ENCODE data around the gene FOXL3.

Gene FOXL3

GRCh38 chr7:245574-246295 is 44.2 kb upstream of the FOXL3 start:
- DNase-seq = no peak
- WGBS (ENCODE audit: insufficient coverage) = 95% methylated on average over 36 of the region's 36 CpGs
- H3K9me3 ChIP-seq (ENCODE audit: control extremely low read depth in 1 of 5, control insufficient read depth in 4 of 5, insufficient read depth in 2 of 5, low read depth in 1 of 5, low read length in 4 of 5) = no peaks in the 10 kb centered on the region
- ChIA-PET POLR2A (no interaction called here), CTCF (no interaction called here)
- H3K27me3 ChIP-seq (replicated peaks in 2 of 5; ENCODE audit: control insufficient read depth in 4 of 5, insufficient read depth in 5 of 5, low read length in 4 of 5) = peaks cover 0 to 2% (median 0%) of the 10 kb centered on the region in 5 experiments
- H3K4me1 ChIP-seq (ENCODE audit: control extremely low read depth in 1 of 4, control insufficient read depth in 4 of 4, insufficient read depth in 4 of 4, low read length in 3 of 4) = peaks cover 0 to 4% (median under 1%) of the 10 kb centered on the region in 4 experiments
- no peak overlapping the region for H3K4me3 ChIP-seq (ENCODE audit: control insufficient read depth in 1 of 7, extremely low read depth in 1 of 7, insufficient read depth in 4 of 7, low read depth in 2 of 7, low read length in 6 of 7)
- no peaks in the 10 kb centered on the region for H3K36me3 ChIP-seq (ENCODE audit: control insufficient read depth in 4 of 4, insufficient read depth in 4 of 4, low read length in 3 of 4)
- no peak overlapping the region for H3K27ac ChIP-seq (ENCODE audit: insufficient read depth in 1 of 2, low read depth in 1 of 2, low read length in 2 of 2, poor library complexity in 1 of 2, severe bottlenecking in 2 of 2)

GRCh38 chr7:246451-246850 is 43.5 kb upstream of the FOXL3 start:
- DNase-seq = no peak
- no peaks in the 10 kb centered on the region for H3K9me3 ChIP-seq (ENCODE audit: control extremely low read depth in 1 of 5, control insufficient read depth in 4 of 5, insufficient read depth in 2 of 5, low read depth in 1 of 5, low read length in 4 of 5)
- WGBS (ENCODE audit: insufficient coverage) = 96% methylated on average over 22 of the region's 22 CpGs
- H3K27me3 ChIP-seq (replicated peaks in 2 of 5; ENCODE audit: control insufficient read depth in 4 of 5, insufficient read depth in 5 of 5, low read length in 4 of 5) = peaks cover 0 to 1% (median 0%) of the 10 kb centered on the region in 5 experiments
- no peaks in the 10 kb centered on the region for H3K36me3 ChIP-seq (ENCODE audit: control insufficient read depth in 4 of 4, insufficient read depth in 4 of 4, low read length in 3 of 4)
- ChIA-PET CTCF (no interaction called here), POLR2A (no interaction called here)
- no peak overlapping the region for H3K4me3 ChIP-seq (ENCODE audit: control insufficient read depth in 1 of 7, extremely low read depth in 1 of 7, insufficient read depth in 4 of 7, low read depth in 2 of 7, low read length in 6 of 7)
- no peak overlapping the region for H3K27ac ChIP-seq (ENCODE audit: insufficient read depth in 1 of 2, low read depth in 1 of 2, low read length in 2 of 2, poor library complexity in 1 of 2, severe bottlenecking in 2 of 2)
- H3K4me1 ChIP-seq (ENCODE audit: control extremely low read depth in 1 of 4, control insufficient read depth in 4 of 4, insufficient read depth in 4 of 4, low read length in 3 of 4) = no peaks in the 10 kb centered on the region

GRCh38 chr7:247181-247580 is 42.8 kb upstream of the FOXL3 start:
- Histone ChIP-seq H3K27ac (ENCODE audit: insufficient read depth in 1 of 2, low read depth in 1 of 2, low read length in 2 of 2, poor library complexity in 1 of 2, severe bottlenecking in 2 of 2) (no peak overlapping the region), H3K4me3 (ENCODE audit: control insufficient read depth in 1 of 7, extremely low read depth in 1 of 7, insufficient read depth in 4 of 7, low read depth in 2 of 7, low read length in 6 of 7) (no peak overlapping the region), H3K9me3 (ENCODE audit: control extremely low read depth in 1 of 5, control insufficient read depth in 4 of 5, insufficient read depth in 2 of 5, low read depth in 1 of 5, low read length in 4 of 5) (no peaks in the 10 kb centered on the region), H3K27me3 (replicated peaks in 2 of 5; ENCODE audit: control insufficient read depth in 4 of 5, insufficient read depth in 5 of 5, low read length in 4 of 5) (no peaks in the 10 kb centered on the region), H3K36me3 (ENCODE audit: control insufficient read depth in 4 of 4, insufficient read depth in 4 of 4, low read length in 3 of 4) (no peaks in the 10 kb centered on the region), H3K4me1 (ENCODE audit: control extremely low read depth in 1 of 4, control insufficient read depth in 4 of 4, insufficient read depth in 4 of 4, low read length in 3 of 4) (no peaks in the 10 kb centered on the region)
- no peak for DNase-seq
- POLR2A ChIA-PET = no interaction called here
- WGBS (ENCODE audit: insufficient coverage) = 98% methylated on average over 12 of the region's 12 CpGs
- CTCF ChIA-PET = no interaction called here

GRCh38 chr7:247636-248035 is 42.3 kb upstream of the FOXL3 start:
- Histone ChIP-seq H3K4me3 (ENCODE audit: control insufficient read depth in 1 of 7, extremely low read depth in 1 of 7, insufficient read depth in 4 of 7, low read depth in 2 of 7, low read length in 6 of 7) (no peak overlapping the region), H3K4me1 (ENCODE audit: control extremely low read depth in 1 of 4, control insufficient read depth in 4 of 4, insufficient read depth in 4 of 4, low read length in 3 of 4) (no peaks in the 10 kb centered on the region), H3K27me3 (replicated peaks in 2 of 5; ENCODE audit: control insufficient read depth in 4 of 5, insufficient read depth in 5 of 5, low read length in 4 of 5) (no peaks in the 10 kb centered on the region), H3K36me3 (ENCODE audit: control insufficient read depth in 4 of 4, insufficient read depth in 4 of 4, low read length in 3 of 4) (no peaks in the 10 kb centered on the region), H3K27ac (ENCODE audit: insufficient read depth in 1 of 2, low read depth in 1 of 2, low read length in 2 of 2, poor library complexity in 1 of 2, severe bottlenecking in 2 of 2) (no peak overlapping the region), H3K9me3 (ENCODE audit: control extremely low read depth in 1 of 5, control insufficient read depth in 4 of 5, insufficient read depth in 2 of 5, low read depth in 1 of 5, low read length in 4 of 5) (no peaks in the 10 kb centered on the region)
- no peak for DNase-seq
- WGBS (ENCODE audit: insufficient coverage) = 95% methylated on average over 14 of the region's 16 CpGs
- ChIA-PET POLR2A (no interaction called here), CTCF (no interaction called here)

- 94% methylated on average over 19 of the region's 20 CpGs for WGBS (ENCODE audit: insufficient coverage)
- H3K4me1 ChIP-seq (ENCODE audit: control extremely low read depth in 1 of 4, control insufficient read depth in 4 of 4, insufficient read depth in 4 of 4, low read length in 3 of 4) = no peaks in the 10 kb centered on the region
- DNase-seq = no peak
- H3K4me3 ChIP-seq (ENCODE audit: control insufficient read depth in 1 of 7, extremely low read depth in 1 of 7, insufficient read depth in 4 of 7, low read depth in 2 of 7, low read length in 6 of 7) = no peak overlapping the region
- no peak overlapping the region for H3K27ac ChIP-seq (ENCODE audit: insufficient read depth in 1 of 2, low read depth in 1 of 2, low read length in 2 of 2, poor library complexity in 1 of 2, severe bottlenecking in 2 of 2)
- CTCF ChIA-PET = no interaction called here
- H3K9me3 ChIP-seq (ENCODE audit: control extremely low read depth in 1 of 5, control insufficient read depth in 4 of 5, insufficient read depth in 2 of 5, low read depth in 1 of 5, low read length in 4 of 5) = no peaks in the 10 kb centered on the region
- H3K36me3 ChIP-seq (ENCODE audit: control insufficient read depth in 4 of 4, insufficient read depth in 4 of 4, low read length in 3 of 4) = no peaks in the 10 kb centered on the region
- H3K27me3 ChIP-seq (replicated peaks in 2 of 5; ENCODE audit: control insufficient read depth in 4 of 5, insufficient read depth in 5 of 5, low read length in 4 of 5) = no peaks in the 10 kb centered on the region
- POLR2A ChIA-PET = no interaction called here
Observed at GRCh38 chr7:248732-249435, 41.1 kb upstream of the FOXL3 start.

- WGBS (ENCODE audit: insufficient coverage) = 90% methylated on average over 12 of the region's 12 CpGs
- no peak overlapping the region for H3K27ac ChIP-seq (ENCODE audit: insufficient read depth in 1 of 2, low read depth in 1 of 2, low read length in 2 of 2, poor library complexity in 1 of 2, severe bottlenecking in 2 of 2)
- H3K36me3 ChIP-seq (ENCODE audit: control insufficient read depth in 4 of 4, insufficient read depth in 4 of 4, low read length in 3 of 4) = no peaks in the 10 kb centered on the region
- H3K9me3 ChIP-seq (ENCODE audit: control extremely low read depth in 1 of 5, control insufficient read depth in 4 of 5, insufficient read depth in 2 of 5, low read depth in 1 of 5, low read length in 4 of 5) = no peaks in the 10 kb centered on the region
- CTCF ChIA-PET = no interaction called here
- no peaks in the 10 kb centered on the region for H3K27me3 ChIP-seq (replicated peaks in 2 of 5; ENCODE audit: control insufficient read depth in 4 of 5, insufficient read depth in 5 of 5, low read length in 4 of 5)
- POLR2A ChIA-PET = no interaction called here
- DNase-seq = no peak
- H3K4me3 ChIP-seq (ENCODE audit: control insufficient read depth in 1 of 7, extremely low read depth in 1 of 7, insufficient read depth in 4 of 7, low read depth in 2 of 7, low read length in 6 of 7) = no peak overlapping the region
- no peaks in the 10 kb centered on the region for H3K4me1 ChIP-seq (ENCODE audit: control extremely low read depth in 1 of 4, control insufficient read depth in 4 of 4, insufficient read depth in 4 of 4, low read length in 3 of 4)
Observed at GRCh38 chr7:249989-250388, 40.0 kb upstream of the FOXL3 start.

GRCh38 chr7:250523-250922 is 39.4 kb upstream of the FOXL3 start:
- CTCF ChIA-PET = no interaction called here
- no peaks in the 10 kb centered on the region for H3K27me3 ChIP-seq (replicated peaks in 2 of 5; ENCODE audit: control insufficient read depth in 4 of 5, insufficient read depth in 5 of 5, low read length in 4 of 5)
- no peak overlapping the region for H3K27ac ChIP-seq (ENCODE audit: insufficient read depth in 1 of 2, low read depth in 1 of 2, low read length in 2 of 2, poor library complexity in 1 of 2, severe bottlenecking in 2 of 2)
- POLR2A ChIA-PET = no interaction called here
- no peaks in the 10 kb centered on the region for H3K9me3 ChIP-seq (ENCODE audit: control extremely low read depth in 1 of 5, control insufficient read depth in 4 of 5, insufficient read depth in 2 of 5, low read depth in 1 of 5, low read length in 4 of 5)
- H3K4me1 ChIP-seq (ENCODE audit: control extremely low read depth in 1 of 4, control insufficient read depth in 4 of 4, insufficient read depth in 4 of 4, low read length in 3 of 4) = no peaks in the 10 kb centered on the region
- 97% methylated on average over 15 of the region's 15 CpGs for WGBS (ENCODE audit: insufficient coverage)
- H3K36me3 ChIP-seq (ENCODE audit: control insufficient read depth in 4 of 4, insufficient read depth in 4 of 4, low read length in 3 of 4) = no peaks in the 10 kb centered on the region
- no peak for DNase-seq
- H3K4me3 ChIP-seq (ENCODE audit: control insufficient read depth in 1 of 7, extremely low read depth in 1 of 7, insufficient read depth in 4 of 7, low read depth in 2 of 7, low read length in 6 of 7) = no peak overlapping the region

Measured in common myeloid progenitor, CD34-positive (primary cell).